ENCODE results near the gene TMEM236. TPM values are rescaled to one million over a fixed set of nuclear protein-coding genes. Genes with fewer than 3 reads are reported as not detected.

Gene TMEM236
- total and polyA plus RNA-seq, 2 of the 4 experiments (the other 2 are of a cell fraction) = not detected

DNA sequence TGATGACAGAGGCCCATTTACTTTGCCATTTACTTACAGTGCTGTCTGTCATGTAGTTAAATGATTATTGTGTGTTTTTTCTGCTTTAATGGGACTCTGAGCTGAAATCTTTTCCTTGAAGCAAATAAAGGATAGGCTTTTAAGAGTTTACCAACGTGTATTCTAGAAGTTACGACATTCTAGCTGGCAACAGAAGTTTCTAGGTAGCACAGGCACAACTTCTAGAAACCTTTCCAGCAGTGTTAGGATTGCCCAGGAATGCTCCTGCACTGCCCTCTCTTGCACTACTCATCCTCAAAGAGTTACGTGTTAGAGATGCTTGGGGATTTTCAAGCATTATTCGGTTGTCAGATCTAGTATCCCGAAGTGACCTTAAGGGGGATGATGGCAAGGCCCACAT is 42.5 kb upstream of the TMEM236 start (continued):
- TF ChIP-seq MAFK (IDR thresholded peaks at IDR 0.05; ENCODE audit: low read depth, low read length) (no peak), MAZ (IDR thresholded peaks at IDR 0.05; ENCODE audit: borderline replicate concordance, low read depth, low read length) (no peak), NFE2L2 (IDR thresholded peaks at IDR 0.05; ENCODE audit: low read depth, low read length) (no peak), POLR2A (IDR thresholded peaks at IDR 0.05; ENCODE audit: low read depth, low read length) (no peak)
- TF ChIP-seq, protein P1, sequence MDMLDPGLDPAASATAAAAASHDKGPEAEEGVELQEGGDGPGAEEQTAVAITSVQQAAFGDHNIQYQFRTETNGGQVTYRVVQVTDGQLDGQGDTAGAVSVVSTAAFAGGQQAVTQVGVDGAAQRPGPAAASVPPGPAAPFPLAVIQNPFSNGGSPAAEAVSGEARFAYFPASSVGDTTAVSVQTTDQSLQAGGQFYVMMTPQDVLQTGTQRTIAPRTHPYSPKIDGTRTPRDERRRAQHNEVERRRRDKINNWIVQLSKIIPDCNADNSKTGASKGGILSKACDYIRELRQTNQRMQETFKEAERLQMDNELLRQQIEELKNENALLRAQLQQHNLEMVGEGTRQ (IDR thresholded peaks at IDR 0.05; ENCODE audit: low read depth, low read length) = no peak

DNA sequence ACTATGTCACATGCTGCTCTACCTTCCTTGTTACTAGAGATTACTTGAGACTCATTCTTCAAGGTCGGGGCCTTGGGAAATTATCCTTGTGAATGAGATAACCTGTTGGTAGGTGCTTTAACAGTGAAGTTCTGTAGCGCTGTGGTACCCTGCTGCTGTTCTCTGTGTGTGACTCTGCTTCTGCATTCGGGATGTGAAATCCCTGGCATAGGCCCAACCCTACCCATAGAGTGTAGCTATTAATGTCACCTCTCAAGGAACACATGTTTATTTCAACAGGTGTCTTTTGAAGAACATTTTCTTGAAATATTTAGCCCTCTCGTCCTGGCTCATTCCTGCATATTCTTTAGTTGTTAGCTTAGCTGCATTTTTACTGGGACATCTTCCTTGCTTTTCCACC is 41.8 kb upstream of the TMEM236 start:
- no TSS peak for BruUV-seq (replicated peaks)
- no peak overlapping the region for H3K14ac ChIP-seq (replicated peaks; ENCODE audit: low read depth, low read length)
- H4K91ac ChIP-seq (ENCODE audit: insufficient read depth, low read depth, low read length) = no peak overlapping the region
- H3K9ac ChIP-seq (ENCODE audit: low read depth, low read length) = no peak overlapping the region
- H3K4ac ChIP-seq (ENCODE audit: low read depth, low read length) = no peak overlapping the region
- in situ Hi-C loops (cut with MboI; ENCODE audit: low sequenced_read_pairs) = no loop called here
- no peak overlapping the region for H3K56ac ChIP-seq (ENCODE audit: extremely low read depth, insufficient read depth, low read length)
- no peak for DNase-seq
- H3K79me1 ChIP-seq (ENCODE audit: low read depth in 1 of 2, low read length in 2 of 2) = peaks cover 0 to 10% of the 10 kb centered on the region in 2 experiments; a peak in 2 of 4 replicates
- no peak overlapping the region for H3K23ac ChIP-seq (ENCODE audit: low read depth, low read length)
- TF ChIP-seq FOS (IDR thresholded peaks at IDR 0.05; ENCODE audit: low read depth, low read length) (no peak), MXI1 (IDR thresholded peaks at IDR 0.05; ENCODE audit: borderline replicate concordance, low read depth, low read length) (no peak), NFE2L2 (IDR thresholded peaks at IDR 0.05; ENCODE audit: low read depth, low read length) (no peak), MAZ (IDR thresholded peaks at IDR 0.05; ENCODE audit: borderline replicate concordance, low read depth, low read length) (no peak)
- TF ChIP-seq, protein P2, sequence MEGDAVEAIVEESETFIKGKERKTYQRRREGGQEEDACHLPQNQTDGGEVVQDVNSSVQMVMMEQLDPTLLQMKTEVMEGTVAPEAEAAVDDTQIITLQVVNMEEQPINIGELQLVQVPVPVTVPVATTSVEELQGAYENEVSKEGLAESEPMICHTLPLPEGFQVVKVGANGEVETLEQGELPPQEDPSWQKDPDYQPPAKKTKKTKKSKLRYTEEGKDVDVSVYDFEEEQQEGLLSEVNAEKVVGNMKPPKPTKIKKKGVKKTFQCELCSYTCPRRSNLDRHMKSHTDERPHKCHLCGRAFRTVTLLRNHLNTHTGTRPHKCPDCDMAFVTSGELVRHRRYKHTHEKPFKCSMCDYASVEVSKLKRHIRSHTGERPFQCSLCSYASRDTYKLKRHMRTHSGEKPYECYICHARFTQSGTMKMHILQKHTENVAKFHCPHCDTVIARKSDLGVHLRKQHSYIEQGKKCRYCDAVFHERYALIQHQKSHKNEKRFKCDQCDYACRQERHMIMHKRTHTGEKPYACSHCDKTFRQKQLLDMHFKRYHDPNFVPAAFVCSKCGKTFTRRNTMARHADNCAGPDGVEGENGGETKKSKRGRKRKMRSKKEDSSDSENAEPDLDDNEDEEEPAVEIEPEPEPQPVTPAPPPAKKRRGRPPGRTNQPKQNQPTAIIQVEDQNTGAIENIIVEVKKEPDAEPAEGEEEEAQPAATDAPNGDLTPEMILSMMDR (conservative IDR thresholded peaks at IDR 0.05; ENCODE audit: low read depth, low read length) = no peak
- TF ChIP-seq, protein P1 (IDR thresholded peaks at IDR 0.05; ENCODE audit: low read depth, low read length) = no peak
- H4K20me1 ChIP-seq (ENCODE audit: insufficient read depth, low read length) = no peaks in the 10 kb centered on the region; the same call in 1 of the 2 replicates
- no peak overlapping the region for H4K5ac ChIP-seq (ENCODE audit: low read depth, low read length)
- ChIA-PET CTCF (no interaction called here), POLR2A (ENCODE audit: unreplicated experiment) (no interaction called here)
- peaks cover 42% of the 10 kb centered on the region for H3K36me3 ChIP-seq (ENCODE audit: control insufficient read depth, insufficient read depth, low read length)
- no peaks in the 10 kb centered on the region for H3K9me3 ChIP-seq (ENCODE audit: control insufficient read depth, insufficient read depth, low read length)
- ATAC-seq (ENCODE audit: low read depth) = no peak
- WGBS, 2 experiments (ENCODE audit: extremely low coverage in 2 of 2, insufficient read length in 1 of 2) = no CpG with 5 or more reads among the region's 4 CpGs
- no peaks in the 10 kb centered on the region for H3K27me3 ChIP-seq (ENCODE audit: control insufficient read depth, insufficient read depth, low read length)
- no peak overlapping the region for H4K8ac ChIP-seq (ENCODE audit: low read depth in 2 of 2, low read length in 2 of 2)
- H3K4me2 ChIP-seq (ENCODE audit: low read depth, low read length) = no peak overlapping the region
- no peak overlapping the region for H2AFZ ChIP-seq (replicated peaks; ENCODE audit: low read length, poor library complexity)
- no peak overlapping the region for H2BK15ac ChIP-seq (ENCODE audit: low read depth, low read length)
- H3K4me3 ChIP-seq (ENCODE audit: insufficient read depth, low read depth, low read length) = no peak overlapping the region
- H2BK20ac ChIP-seq (ENCODE audit: low read depth, low read length) = no peak overlapping the region
- H2BK120ac ChIP-seq (ENCODE audit: low read depth, low read length) = no peak overlapping the region
- H2AK5ac ChIP-seq (ENCODE audit: low read depth, low read length) = no peak overlapping the region
- H3K27ac ChIP-seq (ENCODE audit: insufficient read depth, low read length) = no peak overlapping the region
- H2BK5ac ChIP-seq (ENCODE audit: low read depth, low read length, poor library complexity, severe bottlenecking) = no peak overlapping the region
- H3K18ac ChIP-seq (ENCODE audit: low read depth, low read length) = no peak overlapping the region
- H3K4me1 ChIP-seq (ENCODE audit: control insufficient read depth, insufficient read depth, low read length) = no peaks in the 10 kb centered on the region
- intact Hi-C loops (cut with micrococcal nuclease) = no loop called here
- H2AK9ac ChIP-seq (replicated peaks; ENCODE audit: low read depth, low read length, poor library complexity) = no peak overlapping the region
- dilution Hi-C loops (cut with HindIII; ENCODE audit: low sequenced_read_pairs, unreplicated experiment) = no loop called here
- H3K9me1 ChIP-seq (ENCODE audit: insufficient read depth, low read length) = no peaks in the 10 kb centered on the region
